DND-41 (cell line): ENCODE data around the gene PDIA6.

Source experiments
- CTCF ChIP-seq: IDR thresholded peaks from 2 replicates; pipeline ENCODE4 v1.5.1; 2012; ENCODE audit warnings: borderline replicate concordance, low read length, moderate library complexity, mild to moderate bottlenecking; ENCODE audit not compliant: poor library complexity, severe bottlenecking; ENCODE audit errors: extremely low read depth
- EZH2 ChIP-seq: IDR thresholded peaks from 3 replicates; pipeline ENCODE4 v1.6.1; 2012; ENCODE audit warnings: borderline replicate concordance, low read depth, mild to moderate bottlenecking, moderate library complexity, low read length, inconsistent platforms; ENCODE audit not compliant: severe bottlenecking

GRCh38 chr2:10740226-10740625 lies 72.4 kb downstream of the PDIA6 start:
- TF ChIP-seq CTCF = no peak
- TF ChIP-seq EZH2 = no peak
